Astrocyte (in vitro differentiated cells and primary cell): ENCODE results near the gene FAM210A. TPM values are rescaled to one million over a fixed set of nuclear protein-coding genes. Genes with fewer than 3 reads are reported as not detected.

Source experiments
- DNase-seq: peaks from one replicate; pipeline ENCODE4 v3.0.0-alpha.2; 2010; ENCODE audit warnings: low read depth
- FAIRE-seq: peaks from 2 replicates; lab custom pipeline; 2011; peaks lifted over from hg19 to GRCh38; lab: Jason Lieb, UNC
- H2AFZ ChIP-seq: 2 replicates; pipeline ENCODE4 v1.6.0; 2012; ENCODE audit warnings: low read depth, low read length, inconsistent platforms
- H3K27ac ChIP-seq: 2 replicates; pipeline ENCODE4 v1.5.1; 2011; ENCODE audit warnings: low read depth, low read length, inconsistent platforms
- H3K27me3 ChIP-seq: 2 replicates; pipeline ENCODE4 v1.6.0; 2011; ENCODE audit warnings: low read length, inconsistent platforms; ENCODE audit not compliant: insufficient read depth
- H3K36me3 ChIP-seq: 2 replicates; pipeline ENCODE4 v1.5.1; 2011; ENCODE audit warnings: low read length, inconsistent platforms; ENCODE audit not compliant: insufficient read depth
- H3K4me1 ChIP-seq: 2 replicates; pipeline ENCODE4 v1.5.1; 2011; ENCODE audit warnings: low read length, inconsistent platforms; ENCODE audit not compliant: insufficient read depth
- H3K4me2 ChIP-seq: 2 replicates; pipeline ENCODE4 v1.6.0; 2012; ENCODE audit warnings: low read length, inconsistent platforms
- H3K4me3 ChIP-seq: 2 replicates; pipeline ENCODE4 v1.5.1; 2011; ENCODE audit warnings: low read depth, mild to moderate bottlenecking, low read length, inconsistent platforms; ENCODE audit not compliant: insufficient read depth
- H3K79me2 ChIP-seq: 2 replicates; pipeline ENCODE4 v1.6.0; 2012; ENCODE audit warnings: mild to moderate bottlenecking, low read length, inconsistent platforms; ENCODE audit not compliant: insufficient read depth
- H3K9ac ChIP-seq: 2 replicates; pipeline ENCODE4 v1.6.0; 2012; ENCODE audit warnings: mild to moderate bottlenecking, low read length, inconsistent platforms
- H3K9me3 ChIP-seq: 2 replicates; pipeline ENCODE4 v1.5.1; 2012; ENCODE audit warnings: low read depth, mild to moderate bottlenecking, low read length, inconsistent platforms; ENCODE audit not compliant: insufficient read depth
- H4K20me1 ChIP-seq: 2 replicates; pipeline ENCODE4 v1.6.0; 2012; ENCODE audit warnings: low read length, inconsistent platforms; ENCODE audit not compliant: insufficient read depth
- H3K27ac Mint-ChIP-seq: one replicate; pipeline ENCODE4 v1.8.0; 2021; ENCODE audit warnings: mild to moderate bottlenecking, mixed read lengths; ENCODE audit not compliant: unreplicated experiment
- H3K27me3 Mint-ChIP-seq: one replicate; pipeline ENCODE4 v1.8.0; 2021; ENCODE audit warnings: low read depth, mixed read lengths; ENCODE audit not compliant: unreplicated experiment
- H3K36me3 Mint-ChIP-seq: one replicate; pipeline ENCODE4 v1.8.0; 2021; ENCODE audit warnings: low read depth, mixed read lengths; ENCODE audit not compliant: unreplicated experiment
- H3K4me1 Mint-ChIP-seq: one replicate; pipeline ENCODE4 v1.8.0; 2021; ENCODE audit warnings: low read depth, mixed read lengths; ENCODE audit not compliant: unreplicated experiment
- H3K4me3 Mint-ChIP-seq: one replicate; pipeline ENCODE4 v1.8.0; 2021; ENCODE audit warnings: mild to moderate bottlenecking, moderate library complexity, mixed read lengths; ENCODE audit not compliant: unreplicated experiment
- H3K9me3 Mint-ChIP-seq: one replicate; pipeline ENCODE4 v1.8.0; 2021; ENCODE audit warnings: mild to moderate bottlenecking, mixed read lengths; ENCODE audit not compliant: unreplicated experiment
- CTCF ChIP-seq: IDR thresholded peaks from 2 replicates; pipeline ENCODE4 v1.5.1; 2011; ENCODE audit warnings: low read depth, mild to moderate bottlenecking, inconsistent platforms, low read length, moderate library complexity; ENCODE audit not compliant: insufficient read depth
- EZH2 ChIP-seq: IDR thresholded peaks from 2 replicates; pipeline ENCODE4 v1.6.1; 2012; ENCODE audit warnings: mild to moderate bottlenecking, low read length, inconsistent platforms; ENCODE audit not compliant: insufficient read depth
- total RNA-seq: library from RNA; stranded (reverse); gene quantifications from 2 replicates; pipeline ENCODE4 v1.2.1, GENCODE V29; 2021

The FAM210A gene
- total RNA-seq, 1 donor from 2014 or later: 21.9 TPM

GRCh38 chr18:13617826-13618515 is 108.4 kb downstream of the FAM210A start:
- DNase-seq: no peak
- H3K4me2 ChIP-seq: no peak overlapping the region
- H2AFZ ChIP-seq: no peak overlapping the region
- H3K27ac Mint-ChIP-seq: no peak overlapping the region
- H3K27ac ChIP-seq: no peak overlapping the region
- no peaks in the 10 kb centered on the region for H3K4me1 ChIP-seq
- peaks cover 30% of the 10 kb centered on the region for H3K4me1 Mint-ChIP-seq
- TF ChIP-seq CTCF (no peak), EZH2 (no peak)
- peaks cover 14% of the 10 kb centered on the region for H3K27me3 Mint-ChIP-seq
- H3K79me2 ChIP-seq: no peaks in the 10 kb centered on the region
- no peak overlapping the region for H3K9ac ChIP-seq
- no peak overlapping the region for H3K4me3 Mint-ChIP-seq
- H4K20me1 ChIP-seq: peaks cover 2% of the 10 kb centered on the region
- H3K36me3 ChIP-seq: no peaks in the 10 kb centered on the region
- no peak for FAIRE-seq
- H3K27me3 ChIP-seq: peaks cover 2% of the 10 kb centered on the region
- H3K4me3 ChIP-seq: no peak overlapping the region
- no peaks in the 10 kb centered on the region for H3K9me3 ChIP-seq
- peaks cover 11% of the 10 kb centered on the region for H3K36me3 Mint-ChIP-seq
- no peaks in the 10 kb centered on the region for H3K9me3 Mint-ChIP-seq

- no peaks in the 10 kb centered on the region for H3K9me3 ChIP-seq
- peaks cover 11% of the 10 kb centered on the region for H3K27me3 Mint-ChIP-seq
- H4K20me1 ChIP-seq: peaks cover 7% of the 10 kb centered on the region
- DNase-seq (no peak), FAIRE-seq (no peak)
- peaks cover 12% of the 10 kb centered on the region for H3K27me3 ChIP-seq
- H3K79me2 ChIP-seq: no peaks in the 10 kb centered on the region
- no peak overlapping the region for H2AFZ ChIP-seq
- H3K4me1 Mint-ChIP-seq: peaks cover 38% of the 10 kb centered on the region
- no peak overlapping the region for H3K4me2 ChIP-seq
- no peak overlapping the region for H3K27ac ChIP-seq
- no peak overlapping the region for H3K4me3 Mint-ChIP-seq
- TF ChIP-seq EZH2: no peak
- no peak for TF ChIP-seq CTCF
- H3K36me3 Mint-ChIP-seq: peaks cover 9% of the 10 kb centered on the region
- H3K4me1 ChIP-seq: peaks cover 6% of the 10 kb centered on the region
- H3K36me3 ChIP-seq: no peaks in the 10 kb centered on the region
- no peak overlapping the region for H3K27ac Mint-ChIP-seq
- H3K9ac ChIP-seq: no peak overlapping the region
- no peaks in the 10 kb centered on the region for H3K9me3 Mint-ChIP-seq
- H3K4me3 ChIP-seq: no peak overlapping the region
These were observed 109.8 kb downstream of the FAM210A start for GRCh38 chr18:13616525-13617035.

GRCh38 chr18:13616041-13616440 is 110.3 kb downstream of the FAM210A start:
- H3K9me3 Mint-ChIP-seq: no peaks in the 10 kb centered on the region
- FAIRE-seq (no peak), DNase-seq (no peak)
- H3K36me3 Mint-ChIP-seq: peaks cover 9% of the 10 kb centered on the region
- H3K4me1 ChIP-seq: peaks cover 11% of the 10 kb centered on the region
- peaks cover 12% of the 10 kb centered on the region for H3K27me3 ChIP-seq
- no peak for TF ChIP-seq EZH2
- TF ChIP-seq CTCF: no peak
- peaks cover 7% of the 10 kb centered on the region for H4K20me1 ChIP-seq
- peaks cover 44% of the 10 kb centered on the region for H3K4me1 Mint-ChIP-seq
- H2AFZ ChIP-seq: no peak overlapping the region
- peaks cover 14% of the 10 kb centered on the region for H3K27me3 Mint-ChIP-seq
- no peaks in the 10 kb centered on the region for H3K79me2 ChIP-seq
- H3K27ac Mint-ChIP-seq: peak overlapping the region; percentile 83
- no peak overlapping the region for H3K4me2 ChIP-seq
- H3K9me3 ChIP-seq: no peaks in the 10 kb centered on the region
- no peak overlapping the region for H3K4me3 ChIP-seq
- no peak overlapping the region for H3K27ac ChIP-seq
- no peak overlapping the region for H3K4me3 Mint-ChIP-seq
- H3K36me3 ChIP-seq: no peaks in the 10 kb centered on the region
- no peak overlapping the region for H3K9ac ChIP-seq
